ENCODE data around the gene CEP295NL. TPM values are rescaled to one million over a fixed set of nuclear protein-coding genes. Genes with fewer than 3 reads are reported as not detected.
"Not testable (repeated sequence)": the region's sequence is repeated elsewhere in the genome, so short reads cannot be mapped to it uniquely, and the experiment has no call there.

Gene CEP295NL
- total RNA-seq, 4 donors from 2014 or later, result 1.6 to 9.0 (median 3.8) TPM

- Histone ChIP-seq H3K27ac (no peak overlapping the region), H3K36me3 (no peaks in the 10 kb centered on the region), H3K9me3 (peaks cover 0 to 18% (median 0%) of the 10 kb centered on the region in 3 donors), H3K4me3 (no peak overlapping the region), H3K27me3 (no peaks in the 10 kb centered on the region), H3K4me1 (peaks cover 0 to 7% (median 0%) of the 10 kb centered on the region in 3 donors)
- TF ChIP-seq CTCF (IDR thresholded peaks at IDR 0.05), result no peak
- TF ChIP-seq POLR2A (IDR thresholded peaks at IDR 0.05), result no peak
- TF ChIP-seq POLR2AphosphoS5 (IDR thresholded peaks at IDR 0.05), result no peak
- no peak for TF ChIP-seq EP300 (IDR thresholded peaks at IDR 0.05)
- WGBS, 2 donors (ENCODE audit: low coverage in 1 of 2), result 60 to 88% methylated on average over 1 to 7 of the region's 18 CpGs
- ATAC-seq, result no peak
These were observed 44.5 kb upstream of the CEP295NL start for GRCh38 chr17:78947235-78948149.

GRCh38 chr17:78946631-78947030 is 43.6 kb upstream of the CEP295NL start:
- Histone ChIP-seq H3K36me3 (no peaks in the 10 kb centered on the region), H3K4me1 (no peaks in the 10 kb centered on the region), H3K27ac (no peak overlapping the region), H3K4me3 (no peak overlapping the region), H3K9me3 (peaks cover 0 to 18% (median 0%) of the 10 kb centered on the region in 3 donors), H3K27me3 (no peaks in the 10 kb centered on the region)
- TF ChIP-seq CTCF (IDR thresholded peaks at IDR 0.05) (no peak), POLR2AphosphoS5 (IDR thresholded peaks at IDR 0.05) (no peak), EP300 (IDR thresholded peaks at IDR 0.05) (no peak), POLR2A (IDR thresholded peaks at IDR 0.05) (no peak)
- no CpG with 5 or more reads among the region's 8 CpGs for WGBS, 2 donors (ENCODE audit: low coverage in 1 of 2)
- ATAC-seq, result no peak

GRCh38 chr17:78946131-78946530 is 43.1 kb upstream of the CEP295NL start:
- no peaks in the 10 kb centered on the region for H3K36me3 ChIP-seq
- no peak for TF ChIP-seq POLR2A (IDR thresholded peaks at IDR 0.05)
- TF ChIP-seq EP300 (IDR thresholded peaks at IDR 0.05), result no peak
- TF ChIP-seq POLR2AphosphoS5 (IDR thresholded peaks at IDR 0.05), result no peak
- no peak for TF ChIP-seq CTCF (IDR thresholded peaks at IDR 0.05)
- no peaks in the 10 kb centered on the region for H3K4me1 ChIP-seq
- no peak overlapping the region for H3K4me3 ChIP-seq
- WGBS, 2 donors (ENCODE audit: low coverage in 1 of 2), result 86 to 93% methylated on average over 3 to 6 of the region's 7 CpGs
- H3K27me3 ChIP-seq, result no peaks in the 10 kb centered on the region
- ATAC-seq, result no peak
- H3K9me3 ChIP-seq, result peaks cover 0 to 14% (median 0%) of the 10 kb centered on the region in 3 donors
- H3K27ac ChIP-seq, result no peak overlapping the region

DNA sequence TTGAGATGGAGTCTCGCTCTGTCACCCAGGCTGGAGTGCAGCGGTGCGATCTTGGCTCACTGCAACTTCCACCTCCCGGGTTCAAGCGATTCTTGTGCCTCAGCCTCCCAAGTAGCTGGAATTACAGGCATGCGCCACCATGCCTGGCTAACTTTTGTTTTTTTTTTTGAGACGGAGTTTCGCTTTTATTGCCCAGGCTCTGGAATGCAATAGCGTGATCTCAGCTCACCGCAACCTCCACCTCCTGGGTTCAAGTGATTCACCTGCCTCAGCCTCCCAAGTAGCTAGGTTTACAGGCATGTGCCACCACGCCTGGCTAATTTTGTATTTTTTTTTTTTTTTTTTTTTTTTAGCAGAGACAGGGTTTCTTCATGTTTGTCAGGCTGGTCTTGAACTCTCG is 42.5 kb upstream of the CEP295NL start:
- H3K27me3 ChIP-seq, H3K9me3 ChIP-seq, H3K27ac ChIP-seq, H3K4me1 ChIP-seq, H3K4me3 ChIP-seq, ATAC-seq, H3K36me3 ChIP-seq: not testable (repeated sequence)
- 90 to 93% methylated on average over 3 to 11 of the region's 12 CpGs for WGBS, 2 donors (ENCODE audit: low coverage in 1 of 2)

DNA sequence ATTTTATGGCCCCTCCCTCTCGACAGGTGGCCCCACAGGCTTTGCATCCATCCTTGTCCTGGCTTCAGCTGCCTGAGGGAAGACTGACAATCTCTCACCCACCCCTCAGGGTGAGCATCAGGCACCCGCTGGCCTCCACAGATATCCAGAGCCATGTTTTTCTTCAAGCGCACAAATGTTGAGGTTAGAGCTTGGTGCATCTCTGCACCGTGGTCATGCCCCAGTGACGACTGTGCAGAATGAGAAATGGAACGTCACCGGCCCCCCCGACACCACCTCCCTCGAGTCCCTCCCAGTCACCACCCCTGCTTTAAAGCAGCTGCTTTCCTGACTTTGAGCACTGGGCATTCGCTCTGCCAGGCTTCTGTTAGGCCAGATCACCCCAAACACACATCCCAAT is 42.0 kb upstream of the CEP295NL start:
- TF ChIP-seq POLR2AphosphoS5 (IDR thresholded peaks at IDR 0.05) (no peak), CTCF (IDR thresholded peaks at IDR 0.05) (no peak), EP300 (IDR thresholded peaks at IDR 0.05) (no peak), POLR2A (IDR thresholded peaks at IDR 0.05) (no peak)
- WGBS, 2 donors (ENCODE audit: low coverage in 1 of 2), result 63 to 87% methylated on average over 6 of the region's 10 CpGs

More for the DNA sequence above, 42.0 kb upstream of the CEP295NL start:
- no peak overlapping the region for H3K27ac ChIP-seq
- no peaks in the 10 kb centered on the region for H3K36me3 ChIP-seq
- H3K27me3 ChIP-seq, result no peaks in the 10 kb centered on the region
- H3K4me3 ChIP-seq, result no peak overlapping the region
- H3K4me1 ChIP-seq, result no peaks in the 10 kb centered on the region
- H3K9me3 ChIP-seq, result peaks cover 0 to 2% (median 0%) of the 10 kb centered on the region in 3 donors
- ATAC-seq, result no peak

Measured in gastroesophageal sphincter (tissue), 4 donors.